Activated B cell treated with CpG ODN at 0.5 μM for 24 hours (primary cell): ENCODE data around the gene SYNJ1. TPM values are rescaled to one million over a fixed set of nuclear protein-coding genes. Genes with fewer than 3 reads are reported as not detected.
"Not testable (repeated sequence)": the region's sequence is repeated elsewhere in the genome, so short reads cannot be mapped to it uniquely, and the experiment has no call there.

Source experiments
- ATAC-seq: fragments of 200-7000 bp; cut with Tn5 transposase; one replicate; pipeline ENCODE4 v1.10.0; 2021; ENCODE audit warnings: low read depth, mild to moderate bottlenecking, moderate library complexity
- CTCF ChIA-PET: fragments of 350-600 bp; sonication (Branson Sonifier 250); formaldehyde crosslinking; loops from one replicate; lab custom pipeline; 2021; ENCODE audit warnings: antibody characterized with exemption; lab: Charles Lee
- POLR2A ChIA-PET: fragments of 350-600 bp; sonication (Branson Sonifier 250); formaldehyde crosslinking; loops from one replicate; lab custom pipeline; 2021; ENCODE audit warnings: antibody characterized with exemption; lab: Charles Lee
- DNase-seq: peaks from one replicate; pipeline ENCODE4 v3.0.0; 2022
- H3K27ac Mint-ChIP-seq: one replicate; pipeline ENCODE4 v1.8.0; 2020; ENCODE audit warnings: mixed read lengths
- H3K27me3 Mint-ChIP-seq: one replicate; pipeline ENCODE4 v1.8.0; 2021; ENCODE audit warnings: mixed read lengths
- H3K36me3 Mint-ChIP-seq: one replicate; pipeline ENCODE4 v1.8.0; 2021; ENCODE audit warnings: low read depth, mixed read lengths
- H3K4me1 Mint-ChIP-seq: one replicate; pipeline ENCODE4 v1.8.0; 2021; ENCODE audit warnings: mixed read lengths
- H3K4me3 Mint-ChIP-seq: one replicate; pipeline ENCODE4 v1.8.0; 2020; ENCODE audit warnings: mild to moderate bottlenecking, mixed read lengths
- H3K9me3 Mint-ChIP-seq: one replicate; pipeline ENCODE4 v1.8.0; 2020; ENCODE audit warnings: mixed read lengths
- CTCF ChIP-seq: fragments of 200-600 bp; IDR thresholded peaks from one replicate; pipeline ENCODE4 v1.8.0; 2022; ENCODE audit warnings: antibody characterized with exemption, mild to moderate bottlenecking
- intact Hi-C: fragments of 100-400 bp; cut with micrococcal nuclease; formaldehyde crosslinking; loops from one replicate; pipeline ENCODE4 v1.15.1; 2024
- total RNA-seq: library from RNA; stranded (reverse); gene quantifications from 2 replicates; pipeline ENCODE4 v1.2.3, GENCODE V29; 2022

Gene SYNJ1
- 5.2 and 5.4 TPM in 2 replicates for total RNA-seq

- Mint-ChIP-seq H3K4me3 (peak within 1 kb of the TSS; percentile 93), H3K27ac (peak within 1 kb of the TSS; percentile 72), H3K27me3 (no peaks in the 10 kb centered on the region), H3K36me3 (peaks cover 10% of the 10 kb centered on the region), H3K4me1 (peaks cover 14% of the 10 kb centered on the region), H3K9me3 (no peaks in the 10 kb centered on the region)
- DNase-seq = peak; percentile 94
- intact Hi-C loops = loop anchor here (1.0 to 5.0 kb wide), 9 partner anchors 16 to 1189 kb away; partner anchors contain the start of genes ATP5PO, CFAP298, CRYZL1 and DNAJC28
- ATAC-seq = peak; percentile 91
- POLR2A ChIA-PET = interaction anchor here (0.6 to 2.7 kb wide), 12 partner anchors 10 to 956 kb away, joined by 3 to 55 read pairs (median 4); partner anchors contain the start of genes CFAP298, GART, PAXBP1 and SON
- CTCF ChIA-PET = interaction anchor here (0.9 to 1.3 kb wide), 2 partner anchors 43 to 469 kb away, joined by 3 to 6 read pairs; partner anchors contain the start of gene PAXBP1
- no peak for TF ChIP-seq CTCF
These were observed at the start of gene SYNJ1 for GRCh38 chr21:32727687-32728455. Gene SYNJ1, minus strand, starts transcription at chr21:32728013. Its CDS starts 1,118 bp downstream, at chr21:32726895.

- Mint-ChIP-seq H3K36me3 (no peaks in the 10 kb centered on the region), H3K27ac (no peak overlapping the region), H3K9me3 (no peaks in the 10 kb centered on the region), H3K4me3 (no peak overlapping the region), H3K27me3 (no peaks in the 10 kb centered on the region), H3K4me1 (peaks cover 15% of the 10 kb centered on the region)
- ATAC-seq (no peak), DNase-seq (no peak)
- no peak for TF ChIP-seq CTCF
- POLR2A ChIA-PET = no interaction called here
- intact Hi-C loops = no loop called here
- CTCF ChIA-PET = no interaction called here
These were observed 49.5 kb upstream of the SYNJ1 start for GRCh38 chr21:32777269-32777668.

DNA sequence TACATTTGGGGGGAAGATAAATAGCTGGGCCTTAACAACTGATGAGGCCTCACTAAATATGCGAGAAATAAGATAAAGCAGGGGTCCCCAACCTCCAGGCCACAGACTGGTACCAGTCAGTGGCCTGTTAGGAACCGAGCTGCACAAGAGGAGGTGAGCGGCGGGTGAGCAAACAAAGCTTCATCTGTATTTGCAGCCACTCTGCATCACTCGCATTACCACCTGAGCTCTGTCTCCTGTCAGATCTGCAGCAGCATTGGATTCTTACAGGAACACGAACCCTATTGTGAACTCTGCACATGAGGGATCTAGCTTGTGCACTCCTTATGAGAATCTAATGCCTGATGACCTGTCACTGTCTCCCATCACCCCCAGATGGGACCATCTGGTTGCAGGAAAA lies 48.9 kb upstream of the SYNJ1 start:
- ATAC-seq (no peak), DNase-seq (no peak)
- peaks cover 2% of the 10 kb centered on the region for H3K36me3 Mint-ChIP-seq
- H3K27me3 Mint-ChIP-seq = no peaks in the 10 kb centered on the region
- TF ChIP-seq CTCF = no peak
- no peak overlapping the region for H3K4me3 Mint-ChIP-seq
- H3K9me3 Mint-ChIP-seq = no peaks in the 10 kb centered on the region
- CTCF ChIA-PET = no interaction called here
- POLR2A ChIA-PET = no interaction called here
- H3K4me1 Mint-ChIP-seq = peaks cover 17% of the 10 kb centered on the region
- intact Hi-C loops = no loop called here
- H3K27ac Mint-ChIP-seq = no peak overlapping the region

DNA sequence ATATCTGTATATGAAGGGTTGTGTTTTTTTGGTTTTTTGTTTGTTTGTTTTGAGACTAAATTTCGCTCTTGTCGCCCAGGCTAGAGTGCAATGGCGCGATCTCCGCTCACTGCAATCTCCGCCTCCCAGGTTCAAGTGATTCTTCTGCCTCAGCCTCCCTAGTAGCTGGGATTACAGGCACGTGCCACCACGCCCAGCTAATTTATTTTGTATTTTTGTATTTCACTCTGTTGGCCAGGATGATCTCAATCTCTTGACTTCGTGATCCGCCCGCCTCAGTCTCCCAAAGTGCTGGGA lies 45.2 kb upstream of the SYNJ1 start:
- POLR2A ChIA-PET = interaction anchor here (2.5 kb wide), 1 partner anchor 45 kb away, joined by 55 read pairs; the partner anchor contains the start of gene SYNJ1
- Mint-ChIP-seq H3K27ac (peak overlapping the region; percentile 92), H3K4me1 (peaks cover 38% of the 10 kb centered on the region), H3K36me3 (peaks cover 23% of the 10 kb centered on the region), H3K4me3 (peak overlapping the region; percentile 93)
- ATAC-seq, CTCF ChIA-PET, H3K27me3 Mint-ChIP-seq, DNase-seq, H3K9me3 Mint-ChIP-seq: not testable (repeated sequence)
- intact Hi-C loops = loop anchor here (2.0 to 5.0 kb wide), 2 partner anchors 424 to 496 kb away; partner anchors contain the start of gene MIS18A

- Mint-ChIP-seq H3K27me3 (peaks cover 2% of the 10 kb centered on the region), H3K4me1 (peaks cover 38% of the 10 kb centered on the region), H3K4me3 (peak overlapping the region; percentile 93), H3K9me3 (no peaks in the 10 kb centered on the region), H3K36me3 (peaks cover 28% of the 10 kb centered on the region), H3K27ac (peak overlapping the region; percentile 92)
- ChIA-PET CTCF (interaction anchor here (1.4 kb wide), 1 partner anchor 19 kb away, joined by 3 read pairs; no protein-coding TSS in a partner anchor), POLR2A (interaction anchor here (0.6 to 2.5 kb wide), 6 partner anchors 22 to 806 kb away, joined by 3 to 55 read pairs (median 8); partner anchors contain the start of genes SON and SYNJ1)
- no peak for ATAC-seq
- intact Hi-C loops = loop anchor here (1.0 to 5.0 kb wide), 5 partner anchors 380 to 870 kb away; partner anchors contain the start of genes GART, ITSN1 and MIS18A
- DNase-seq = no peak
- no peak for TF ChIP-seq CTCF
These were observed 44.7 kb upstream of the SYNJ1 start for GRCh38 chr21:32772281-32773047.
